ENCODE results near the gene RPLP2. TPM values are rescaled to one million over a fixed set of nuclear protein-coding genes. Genes with fewer than 3 reads are reported as not detected.
A peak's percentile ranks its signal among the peaks of the same experiment; 100 is the strongest.

RPLP2 gene
- total RNA-seq, 1 experiment from 2014 or later = 2,142 TPM

- H3K27me3 Mint-ChIP-seq (ENCODE audit: insufficient read depth, unreplicated experiment) = no peaks in the 10 kb centered on the region
- CTCF ChIA-PET = no interaction called here
- POLR2A ChIA-PET = interaction anchor here (0.6 to 11.4 kb wide), 6 partner anchors 8 to 1677 kb away, joined by 3 to 274 read pairs (median 3); partner anchors contain the start of gene PNPLA2
Observed at GRCh38 chr11:836700-837099, 26.9 kb downstream of the RPLP2 start.

DNA sequence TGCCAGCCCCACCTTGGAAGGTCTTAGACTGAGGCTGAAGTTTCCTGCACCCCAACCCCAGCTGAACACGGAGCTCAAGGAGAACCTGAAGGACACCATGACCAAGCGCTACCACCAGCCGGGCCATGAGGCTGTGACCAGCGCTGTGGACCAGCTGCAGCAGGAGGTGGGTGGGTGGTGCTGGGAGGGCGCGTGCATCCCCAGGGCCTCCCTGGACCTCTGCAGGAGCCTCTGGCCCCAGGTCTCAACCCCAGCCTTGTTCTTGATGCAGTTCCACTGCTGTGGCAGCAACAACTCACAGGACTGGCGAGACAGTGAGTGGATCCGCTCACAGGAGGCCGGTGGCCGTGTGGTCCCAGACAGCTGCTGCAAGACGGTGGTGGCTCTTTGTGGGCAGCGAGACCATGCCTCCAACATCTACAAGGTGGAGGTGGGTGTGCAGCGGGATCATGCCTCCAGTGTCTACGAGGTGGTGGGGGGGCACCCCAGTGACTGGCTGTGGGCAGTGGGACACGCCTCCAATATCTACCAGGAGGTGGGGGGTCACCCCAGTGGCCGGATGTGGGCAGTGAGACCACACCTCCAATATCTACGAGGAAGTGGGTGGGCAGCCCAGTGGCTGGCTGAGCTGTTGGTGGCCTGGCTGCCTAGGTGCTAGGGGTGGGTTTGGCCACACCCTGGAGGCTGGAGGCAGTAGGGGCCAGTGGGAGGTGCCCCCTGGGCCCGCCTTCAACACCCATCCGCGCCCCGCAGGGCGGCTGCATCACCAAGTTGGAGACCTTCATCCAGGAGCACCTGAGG lies 27.6 kb downstream of the RPLP2 start:
- H3K9me3 Mint-ChIP-seq (ENCODE audit: unreplicated experiment) = no peaks in the 10 kb centered on the region
- POLR2A ChIA-PET = interaction anchor here (1.0 to 11.4 kb wide), 4 partner anchors 9 to 111 kb away, joined by 3 to 274 read pairs (median 3); partner anchors contain the start of gene PNPLA2
- peaks cover 24% of the 10 kb centered on the region for H3K4me1 Mint-ChIP-seq (ENCODE audit: insufficient read depth, unreplicated experiment)
- no peak for DNase-seq (ENCODE audit: unreplicated experiment)
- no peak overlapping the region for H3K4me3 Mint-ChIP-seq (ENCODE audit: unreplicated experiment)
- no peaks in the 10 kb centered on the region for H3K27me3 Mint-ChIP-seq (ENCODE audit: insufficient read depth, unreplicated experiment)
- CTCF ChIA-PET = interaction anchor here (0.6 to 1.1 kb wide), 2 partner anchors 12 to 19 kb away, joined by 3 to 5 read pairs; no protein-coding TSS in a partner anchor
- intact Hi-C loops (cut with micrococcal nuclease) = no loop called here
- no peak overlapping the region for H3K27ac Mint-ChIP-seq (ENCODE audit: low read depth, unreplicated experiment)
- no peak for TF ChIP-seq CTCF (IDR thresholded peaks at IDR 0.05; ENCODE audit: unreplicated experiment)
- no TSS peak for BruUV-seq (replicated peaks)
- peaks cover 85% of the 10 kb centered on the region for H3K36me3 Mint-ChIP-seq (ENCODE audit: insufficient read depth, unreplicated experiment)

More at GRCh38 chr11:836700-837099, 26.9 kb downstream of the RPLP2 start:
- Mint-ChIP-seq H3K36me3 (ENCODE audit: insufficient read depth, unreplicated experiment) (peaks cover 80% of the 10 kb centered on the region), H3K9me3 (ENCODE audit: unreplicated experiment) (no peaks in the 10 kb centered on the region), H3K4me1 (ENCODE audit: insufficient read depth, unreplicated experiment) (peaks cover 30% of the 10 kb centered on the region), H3K27ac (ENCODE audit: low read depth, unreplicated experiment) (no peak overlapping the region), H3K4me3 (ENCODE audit: unreplicated experiment) (no peak overlapping the region)
- DNase-seq (ENCODE audit: unreplicated experiment) = no peak
- TF ChIP-seq CTCF (IDR thresholded peaks at IDR 0.05; ENCODE audit: unreplicated experiment) = no peak
- no TSS peak for BruUV-seq (replicated peaks)
- intact Hi-C loops (cut with micrococcal nuclease) = no loop called here

GRCh38 chr11:837990-838307 lies 28.2 kb downstream of the RPLP2 start:
- Mint-ChIP-seq H3K36me3 (ENCODE audit: insufficient read depth, unreplicated experiment) (peaks cover 90% of the 10 kb centered on the region), H3K4me1 (ENCODE audit: insufficient read depth, unreplicated experiment) (peaks cover 24% of the 10 kb centered on the region), H3K9me3 (ENCODE audit: unreplicated experiment) (no peaks in the 10 kb centered on the region), H3K4me3 (ENCODE audit: unreplicated experiment) (no peak overlapping the region), H3K27ac (ENCODE audit: low read depth, unreplicated experiment) (no peak overlapping the region), H3K27me3 (ENCODE audit: insufficient read depth, unreplicated experiment) (no peaks in the 10 kb centered on the region)
- DNase-seq (ENCODE audit: unreplicated experiment) = no peak
- no peak for TF ChIP-seq CTCF (IDR thresholded peaks at IDR 0.05; ENCODE audit: unreplicated experiment)
- intact Hi-C loops (cut with micrococcal nuclease) = no loop called here
- no TSS peak for BruUV-seq (replicated peaks)
- ChIA-PET POLR2A (interaction anchor here (7.2 to 11.4 kb wide), 2 partner anchors 19 to 30 kb away, joined by 66 to 274 read pairs; partner anchors contain the start of genes PNPLA2 and RPLP2), CTCF (interaction anchor here (0.6 to 1.3 kb wide), 4 partner anchors 13 to 63 kb away, joined by 3 to 5 read pairs (median 3); no protein-coding TSS in a partner anchor)

DNA sequence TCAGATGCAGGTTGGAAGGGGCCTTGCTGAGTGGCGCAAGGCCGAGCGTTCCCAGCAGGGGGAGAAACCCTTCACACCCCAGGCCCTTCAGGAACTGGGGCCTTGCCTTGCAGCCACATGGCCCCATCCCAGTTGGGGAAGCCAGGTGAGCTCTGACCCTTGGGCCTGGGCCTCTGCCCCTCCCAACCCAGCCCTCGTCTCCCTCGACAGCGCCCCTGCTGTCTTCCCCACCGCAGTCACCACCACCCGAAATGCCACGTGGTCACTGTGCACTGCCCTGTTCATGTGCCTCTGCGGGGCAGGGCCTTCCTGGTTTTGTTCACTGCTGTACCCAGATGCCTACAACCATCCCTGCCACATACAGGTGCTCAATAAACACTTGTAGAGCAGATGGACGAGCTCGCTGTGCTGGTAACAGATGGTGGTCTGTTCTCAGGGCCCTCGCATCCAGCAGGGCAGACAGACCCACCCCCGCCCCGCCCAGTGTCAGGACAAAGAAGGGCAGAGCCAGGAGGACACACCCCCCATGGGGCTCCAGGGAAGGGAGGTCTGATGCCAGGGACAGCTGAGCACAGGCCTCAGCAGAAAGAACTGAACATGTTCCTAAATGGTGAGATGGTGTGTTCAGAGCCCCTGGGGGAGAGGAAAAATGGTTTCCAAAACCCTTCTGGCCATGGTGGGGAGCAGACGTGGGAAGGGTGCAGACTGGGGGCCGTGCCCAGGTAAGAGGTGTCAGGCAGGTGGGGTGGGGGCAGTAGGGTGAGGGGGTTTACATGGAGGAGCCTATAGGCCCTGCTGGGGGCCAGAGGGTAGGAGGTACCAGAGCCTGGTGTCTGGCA lies 28.9 kb downstream of the RPLP2 start:
- CTCF ChIA-PET = interaction anchor here (0.7 to 1.3 kb wide), 4 partner anchors 21 to 1284 kb away, joined by 3 to 5 read pairs (median 3); no protein-coding TSS in a partner anchor
- Mint-ChIP-seq H3K9me3 (ENCODE audit: unreplicated experiment) (no peaks in the 10 kb centered on the region), H3K4me3 (ENCODE audit: unreplicated experiment) (peak overlapping the region; percentile 41), H3K27me3 (ENCODE audit: insufficient read depth, unreplicated experiment) (no peaks in the 10 kb centered on the region), H3K27ac (ENCODE audit: low read depth, unreplicated experiment) (peak overlapping the region; percentile 63), H3K36me3 (ENCODE audit: insufficient read depth, unreplicated experiment) (peaks cover 90% of the 10 kb centered on the region), H3K4me1 (ENCODE audit: insufficient read depth, unreplicated experiment) (peaks cover 24% of the 10 kb centered on the region)
- TF ChIP-seq CTCF (IDR thresholded peaks at IDR 0.05; ENCODE audit: unreplicated experiment) = peak; percentile 40
- POLR2A ChIA-PET = interaction anchor here (0.6 to 11.4 kb wide), 5 partner anchors 20 to 102 kb away, joined by 3 to 274 read pairs (median 5); partner anchors contain the start of genes PNPLA2 and RPLP2
- BruUV-seq (replicated peaks) = TSS peak; percentile 17
- no peak for DNase-seq (ENCODE audit: unreplicated experiment)
- intact Hi-C loops (cut with micrococcal nuclease) = no loop called here
